ENCODE results near the gene BABAM2.
"Not testable (repeated sequence)": the region's sequence is repeated elsewhere in the genome, so short reads cannot be mapped to it uniquely, and the experiment has no call there.

BABAM2 gene

GRCh38 chr2:27940090-27940671 lies 49.7 kb downstream of the BABAM2 start:
- in situ Hi-C loops (cut with MboI; ENCODE audit: low sequenced_read_pairs): no loop called here

- in situ Hi-C loops (cut with MboI; ENCODE audit: low sequenced_read_pairs): no loop called here
Measured at GRCh38 chr2:27940982-27941381, 50.5 kb downstream of the BABAM2 start.

- in situ Hi-C loops (cut with MboI; ENCODE audit: low sequenced_read_pairs): no loop called here
Measured at GRCh38 chr2:27942612-27943547, 52.4 kb downstream of the BABAM2 start.

- in situ Hi-C loops (cut with MboI; ENCODE audit: low sequenced_read_pairs): no loop called here
Measured at GRCh38 chr2:27946530-27947060, 56.1 kb downstream of the BABAM2 start.

- in situ Hi-C loops (cut with MboI; ENCODE audit: low sequenced_read_pairs): no loop called here
Measured at GRCh38 chr2:27952070-27952469, 61.5 kb downstream of the BABAM2 start.

- in situ Hi-C loops (cut with MboI; ENCODE audit: low sequenced_read_pairs): no loop called here
Measured at GRCh38 chr2:27953077-27953476, 62.5 kb downstream of the BABAM2 start.

- in situ Hi-C loops (cut with MboI; ENCODE audit: low sequenced_read_pairs): no loop called here
Measured at GRCh38 chr2:27954221-27954673, 63.7 kb downstream of the BABAM2 start.

GRCh38 chr2:27954771-27955383 lies 64.3 kb downstream of the BABAM2 start:
- in situ Hi-C loops (cut with MboI; ENCODE audit: low sequenced_read_pairs): no loop called here

- in situ Hi-C loops (cut with MboI; ENCODE audit: low sequenced_read_pairs): no loop called here
Measured at GRCh38 chr2:27955384-27956161, 65.0 kb downstream of the BABAM2 start.

- in situ Hi-C loops (cut with MboI; ENCODE audit: low sequenced_read_pairs): no loop called here
Measured at GRCh38 chr2:27956888-27957287, 66.4 kb downstream of the BABAM2 start.

GRCh38 chr2:27958711-27959378 lies 68.3 kb downstream of the BABAM2 start:
- in situ Hi-C loops (cut with MboI; ENCODE audit: low sequenced_read_pairs): no loop called here

- in situ Hi-C loops (cut with MboI; ENCODE audit: low sequenced_read_pairs): no loop called here
Measured at GRCh38 chr2:27959496-27959895, 69.0 kb downstream of the BABAM2 start.

- in situ Hi-C loops (cut with MboI; ENCODE audit: low sequenced_read_pairs): no loop called here
Measured at GRCh38 chr2:27960237-27960912, 69.8 kb downstream of the BABAM2 start.

GRCh38 chr2:27962006-27962405 lies 71.5 kb downstream of the BABAM2 start:
- in situ Hi-C loops (cut with MboI; ENCODE audit: low sequenced_read_pairs): no loop called here

- in situ Hi-C loops (cut with MboI; ENCODE audit: low sequenced_read_pairs): no loop called here
Measured at GRCh38 chr2:27963472-27963871, 72.9 kb downstream of the BABAM2 start.

GRCh38 chr2:27964067-27964466 lies 73.5 kb downstream of the BABAM2 start:
- in situ Hi-C loops (cut with MboI; ENCODE audit: low sequenced_read_pairs): no loop called here

- in situ Hi-C loops (cut with MboI; ENCODE audit: low sequenced_read_pairs): no loop called here
Measured at GRCh38 chr2:27965841-27966240, 75.3 kb downstream of the BABAM2 start.

- in situ Hi-C loops (cut with MboI; ENCODE audit: low sequenced_read_pairs): no loop called here
Measured at GRCh38 chr2:27966466-27966865, 75.9 kb downstream of the BABAM2 start.

- in situ Hi-C loops (cut with MboI; ENCODE audit: low sequenced_read_pairs): no loop called here
Measured at GRCh38 chr2:27967076-27967475, 76.5 kb downstream of the BABAM2 start.

GRCh38 chr2:27968045-27968444 lies 77.5 kb downstream of the BABAM2 start:
- in situ Hi-C loops (cut with MboI; ENCODE audit: low sequenced_read_pairs): not testable (repeated sequence)

Data from HL-60/S4 (cell line).